Left renal cortex interstitium (tissue), 4 donors: ENCODE data around the gene EXOG. TPM values are rescaled to one million over a fixed set of nuclear protein-coding genes. Genes with fewer than 3 reads are reported as not detected.

ENCODE experiments used
- DNase-seq, 4 donors: peaks; one replicate each; pipeline ENCODE4 v3.0.0-alpha.2; 2013; ENCODE audit warnings: low read depth in 4 of 4, low spot score in 2 of 4, missing footprints in 1 of 4
- polyA plus RNA-seq, 4 donors: library from polyadenylated mRNA; unstranded; fragments of 120-200 nt; gene quantifications; one replicate each; pipeline ENCODE4 v1.2.1, GENCODE V29; 2013; ENCODE audit not compliant: insufficient read length in 4 of 4

The EXOG gene, protein sequence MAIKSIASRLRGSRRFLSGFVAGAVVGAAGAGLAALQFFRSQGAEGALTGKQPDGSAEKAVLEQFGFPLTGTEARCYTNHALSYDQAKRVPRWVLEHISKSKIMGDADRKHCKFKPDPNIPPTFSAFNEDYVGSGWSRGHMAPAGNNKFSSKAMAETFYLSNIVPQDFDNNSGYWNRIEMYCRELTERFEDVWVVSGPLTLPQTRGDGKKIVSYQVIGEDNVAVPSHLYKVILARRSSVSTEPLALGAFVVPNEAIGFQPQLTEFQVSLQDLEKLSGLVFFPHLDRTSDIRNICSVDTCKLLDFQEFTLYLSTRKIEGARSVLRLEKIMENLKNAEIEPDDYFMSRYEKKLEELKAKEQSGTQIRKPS
- 10 to 100 TPM; 11.4 to 22.4 (median 15.8) TPM for polyA plus RNA-seq

- DNase-seq = peak; percentile 50 to 87 (median 83)
Observed at GRCh38 chr3:38496131-38496910, at the start of gene EXOG. Gene EXOG (plus strand): TSS chr3:38496340. CDS start chr3:38496368, 28 bp downstream.

GRCh38 chr3:38446812-38447211, 49.3 kb upstream of the EXOG start:
- DNase-seq = no peak

DNA sequence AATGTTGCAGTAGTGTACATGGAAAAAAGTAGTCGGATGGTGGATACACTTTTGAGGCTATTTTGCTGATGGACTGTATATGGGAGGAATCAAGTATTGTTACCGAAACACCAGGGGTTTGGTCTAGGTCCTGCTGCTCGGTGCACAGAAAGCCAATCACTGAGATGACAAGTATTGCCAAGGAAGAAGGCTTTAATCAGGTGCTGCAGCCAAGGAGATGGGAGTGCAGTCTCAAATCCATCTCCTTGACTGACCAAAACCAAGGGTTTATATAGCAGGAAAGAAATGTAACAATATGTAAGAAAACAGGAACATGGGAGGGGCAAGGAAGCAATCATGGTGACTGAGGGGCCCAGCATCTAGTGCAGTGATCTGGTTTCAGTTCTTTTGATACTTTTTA, 45.3 kb upstream of the EXOG start:
- DNase-seq = no peak

DNA sequence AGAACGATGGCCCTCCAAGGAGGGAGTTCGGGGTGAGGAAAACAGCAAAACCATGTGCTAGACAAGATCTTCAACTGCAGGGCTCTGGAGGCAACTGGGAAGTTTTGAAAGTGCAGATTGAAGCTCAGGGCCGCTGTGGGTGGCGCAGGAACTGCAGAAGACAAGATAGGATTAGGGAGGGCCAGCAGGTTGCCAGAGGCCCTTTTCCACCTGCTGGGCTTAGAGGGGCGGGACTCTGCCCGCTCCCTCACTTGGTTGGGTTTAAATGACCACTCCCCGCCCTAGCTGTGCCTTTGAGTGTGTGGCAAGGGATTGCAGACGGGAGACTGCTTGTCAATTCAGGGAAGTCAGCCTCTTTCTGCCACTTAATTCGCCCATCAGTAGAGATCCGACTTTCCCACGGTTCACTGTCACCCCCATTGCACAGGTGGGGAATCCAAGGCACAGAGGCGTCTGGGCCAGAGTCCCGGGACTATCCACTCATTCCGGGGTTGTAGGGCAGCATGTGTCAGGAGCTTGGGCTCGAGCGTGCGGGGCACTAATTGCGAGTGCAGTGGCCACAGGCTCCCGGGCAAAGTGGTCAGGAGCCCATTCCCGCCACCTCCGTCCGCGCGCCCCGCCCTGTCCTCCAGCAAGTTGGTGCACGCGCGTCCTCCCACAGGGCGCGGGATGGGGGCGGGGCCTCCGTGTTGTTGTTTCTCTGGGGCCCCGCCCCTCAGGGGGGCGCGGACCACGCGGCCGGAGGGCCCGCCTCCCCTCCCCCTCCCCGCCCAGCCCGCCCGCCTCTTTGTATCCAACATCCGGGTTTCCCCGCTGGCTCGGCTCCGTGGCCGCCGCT, 42.8 kb upstream of the EXOG start, which contains the start of gene ACVR2B:
ACVR2B (plus strand) TSS at position 816 of the 838 bp plus-strand sequence. CDS start 433 bp downstream, outside the sequence.
- peak; percentile 47 to 79 (median 74) for DNase-seq

GRCh38 chr3:38453913-38454177, 42.3 kb upstream of the EXOG start:
- no peak for DNase-seq

DNA sequence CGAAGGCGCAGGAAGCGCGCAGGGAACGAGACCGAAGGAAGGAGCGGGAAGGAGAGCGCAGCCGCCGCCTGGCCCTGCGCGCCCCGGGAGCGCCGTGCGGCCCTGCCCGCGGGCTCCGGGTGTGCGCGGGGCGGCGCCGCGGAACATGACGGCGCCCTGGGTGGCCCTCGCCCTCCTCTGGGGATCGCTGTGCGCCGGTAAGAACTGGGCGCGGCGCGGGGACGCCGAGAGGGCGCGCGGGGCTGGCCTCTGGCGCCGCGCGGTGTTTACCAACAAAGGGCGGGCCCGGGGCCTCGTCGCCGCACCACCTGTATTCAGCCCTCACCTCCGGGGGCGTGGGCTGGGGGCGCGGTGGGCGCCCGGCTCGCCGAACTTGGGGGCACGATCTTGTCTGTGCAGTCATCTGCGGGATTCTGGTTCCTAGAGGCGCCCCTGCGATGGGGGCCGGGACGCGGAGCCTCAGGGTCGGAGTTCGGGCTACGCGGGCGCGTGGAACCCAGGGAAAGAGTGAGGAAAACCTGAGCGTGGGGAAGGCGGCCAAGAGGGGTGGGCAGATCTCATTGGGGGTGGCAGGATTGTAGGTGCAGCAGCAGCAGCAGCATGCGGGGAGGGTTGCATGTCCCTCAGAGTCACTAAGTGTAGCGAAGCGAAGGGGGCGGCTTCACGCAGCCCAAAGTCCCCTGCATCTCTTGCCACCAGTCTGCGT, 41.8 kb upstream of the EXOG start:
- DNase-seq = peak in 1 of 4 donors; percentile 31

DNA sequence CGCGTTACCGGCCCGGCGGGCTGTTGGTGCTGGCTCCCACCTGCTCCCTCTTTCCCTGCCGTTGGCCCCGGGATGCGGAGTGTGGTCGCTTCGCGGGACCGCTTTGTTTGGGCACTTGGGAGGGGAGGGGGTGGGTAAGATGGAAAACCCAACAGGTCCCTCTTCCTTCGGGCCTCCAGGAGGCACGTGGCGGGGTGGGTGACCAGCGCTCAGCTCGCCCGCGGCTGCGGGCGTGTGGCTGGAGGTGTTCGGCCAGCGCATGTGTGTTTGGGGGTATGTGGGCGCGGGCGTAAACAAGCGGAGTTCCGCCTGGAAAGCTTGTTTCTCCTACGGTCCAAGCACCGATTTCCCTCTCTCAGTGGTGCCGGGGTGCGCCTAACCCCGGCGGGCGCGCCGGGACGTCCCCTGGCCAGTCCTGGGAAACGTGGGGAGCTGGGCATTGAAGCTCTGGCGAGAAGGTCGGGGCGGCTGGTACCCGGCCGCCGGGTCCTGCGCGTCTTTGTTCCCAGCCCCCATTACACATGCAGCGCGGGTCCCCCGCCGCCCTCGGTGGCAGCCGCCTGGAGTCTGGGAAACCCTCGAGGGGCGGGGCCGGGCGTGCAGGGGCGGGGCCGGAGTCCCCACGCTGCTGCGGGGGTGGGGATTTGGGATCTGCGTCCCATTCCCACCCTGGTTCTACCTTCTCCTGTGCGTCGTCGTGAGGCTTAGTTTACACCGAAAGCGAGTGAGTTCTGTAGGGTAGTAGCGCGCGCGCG, 41.1 kb upstream of the EXOG start:
- peak in 3 of 4 donors; percentile 60 to 74 (median 66) for DNase-seq

DNA sequence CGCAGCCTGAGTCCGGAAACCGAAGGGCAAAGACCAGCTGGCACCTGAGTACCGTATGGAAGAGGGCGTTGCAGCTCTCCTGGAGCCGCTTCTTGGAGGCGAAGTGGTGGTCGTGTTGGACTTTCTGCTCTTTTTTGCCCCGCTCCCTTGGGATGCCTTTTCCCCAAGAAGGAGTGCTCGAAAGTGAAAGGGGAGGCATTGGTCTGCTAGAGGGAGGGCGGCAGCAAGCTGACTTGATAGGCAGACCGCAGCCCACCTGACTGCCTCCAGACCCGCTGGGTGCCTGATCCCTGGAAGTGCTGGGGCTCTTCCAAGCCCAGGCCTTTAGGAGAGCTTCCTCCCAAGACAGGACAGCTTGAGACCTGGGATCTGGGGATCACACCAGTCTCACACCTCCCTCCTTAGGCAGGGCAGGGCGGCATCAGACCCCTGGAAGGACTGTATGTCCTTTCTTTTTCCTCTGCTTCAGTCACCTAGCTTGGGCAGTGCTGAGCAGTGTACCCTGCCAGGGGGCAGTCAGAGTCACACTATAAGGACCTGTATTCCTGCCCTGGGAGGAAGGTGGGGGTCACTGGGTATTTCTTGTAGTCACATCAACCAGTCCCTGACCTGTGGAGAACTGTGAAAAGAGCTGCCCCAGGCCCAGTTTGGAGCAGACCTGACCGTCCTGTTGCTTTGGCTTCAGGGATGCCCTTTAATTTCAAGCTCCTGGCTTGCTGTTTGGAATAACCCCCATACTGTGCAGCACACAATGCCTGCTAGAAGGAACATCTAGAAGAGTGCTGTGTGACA, 40.3 kb upstream of the EXOG start:
- DNase-seq = no peak

DNA sequence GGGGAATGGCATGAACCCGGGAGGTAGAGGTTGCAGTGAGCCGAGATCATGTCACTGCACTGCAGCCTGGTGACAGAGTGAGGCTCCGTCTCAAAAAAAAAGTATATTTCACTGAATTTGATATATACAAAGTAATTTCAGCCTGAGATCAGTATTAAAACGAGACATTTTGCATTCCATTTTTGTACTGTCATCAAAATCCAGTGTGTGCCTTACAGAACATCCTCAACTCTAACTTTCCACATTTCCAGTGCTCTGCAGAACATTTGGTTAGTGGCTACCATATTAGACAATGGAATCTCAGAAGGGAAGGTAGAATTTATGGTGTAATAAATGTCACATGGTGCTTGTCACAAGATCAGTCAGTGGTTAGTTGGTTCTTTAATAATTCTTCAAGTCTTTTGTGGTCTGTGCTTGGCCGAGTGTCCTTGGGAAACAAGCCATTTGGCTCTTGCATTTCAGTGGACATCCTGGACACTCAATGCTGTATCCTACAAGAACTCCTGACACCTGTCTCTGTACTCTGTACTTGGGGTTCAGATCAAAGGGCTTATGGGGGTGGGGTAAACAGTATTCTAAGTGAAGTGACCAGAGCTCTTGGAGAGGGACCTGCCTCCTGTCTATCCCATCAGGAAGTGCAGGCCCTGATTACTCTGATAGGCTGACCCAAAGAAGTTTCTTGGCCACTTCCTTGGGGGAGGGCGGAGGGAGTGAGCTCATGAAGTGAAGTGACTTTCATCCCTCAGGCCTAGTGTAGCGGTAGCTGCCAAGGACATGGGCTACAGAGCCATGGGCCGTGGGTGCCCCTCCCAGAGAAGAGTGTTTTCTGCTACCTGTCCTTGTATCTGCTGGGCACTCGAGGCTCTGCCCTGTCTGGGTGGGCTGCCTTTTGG, 38.8 kb upstream of the EXOG start:
- no peak for DNase-seq

- DNase-seq = no peak
Observed at GRCh38 chr3:38458796-38459498, 37.2 kb upstream of the EXOG start.

GRCh38 chr3:38459499-38460048, 36.6 kb upstream of the EXOG start:
- no peak for DNase-seq

- DNase-seq = no peak
Observed at GRCh38 chr3:38460377-38461270, 35.5 kb upstream of the EXOG start.

- no peak for DNase-seq
Observed at GRCh38 chr3:38465588-38466154, 30.5 kb upstream of the EXOG start.

DNA sequence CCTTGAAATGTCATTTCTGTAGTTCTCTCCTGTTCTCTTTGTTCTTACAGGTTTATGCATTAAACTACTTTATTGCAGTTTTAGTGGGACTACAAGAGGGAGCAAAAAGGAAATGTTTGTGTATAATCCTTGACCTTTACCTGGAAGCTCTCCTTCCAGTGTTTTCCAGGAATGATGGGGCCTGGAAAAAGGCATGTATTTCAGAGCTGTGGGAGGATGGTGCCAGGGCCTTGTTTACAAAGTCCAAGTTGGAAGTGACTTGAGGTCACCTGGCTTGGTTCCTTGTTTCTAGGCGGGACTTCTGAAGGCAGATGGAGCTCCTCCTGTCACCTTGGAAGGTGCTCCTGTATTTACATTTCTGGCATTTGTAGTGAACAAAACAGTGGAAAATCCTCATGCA, 27.4 kb upstream of the EXOG start:
- DNase-seq = no peak

DNA sequence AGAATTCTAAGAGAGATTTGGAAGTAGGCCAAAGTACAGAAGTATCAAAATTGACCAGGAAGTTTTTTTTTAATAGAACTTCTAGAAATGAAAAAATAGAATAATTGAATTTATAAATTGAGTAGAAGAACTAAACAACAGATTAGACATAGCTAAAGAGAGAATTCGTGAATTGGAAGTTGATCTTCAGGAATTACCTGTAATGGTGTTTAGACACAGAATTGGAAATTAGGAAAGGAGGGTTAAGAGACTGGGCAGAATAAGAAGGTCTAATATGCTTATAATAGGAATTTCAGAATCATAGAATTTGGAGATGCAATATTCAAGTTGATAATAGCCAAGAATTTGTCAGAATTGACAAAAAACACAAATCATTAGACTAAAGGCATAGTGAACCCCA, 26.3 kb upstream of the EXOG start:
- DNase-seq = no peak
